GM21360 (cell line): Measurements from ENCODE around the gene ITPKB.
"Not testable (repeated sequence)": the region's sequence is repeated elsewhere in the genome, so short reads cannot be mapped to it uniquely, and the experiment has no call there.

ENCODE experiments used
- ATAC-seq: cut with Tn5 transposase; IDR thresholded peaks from one replicate; pipeline ENCODE4 v1.9.1; 2021; ENCODE audit warnings: mild to moderate bottlenecking, moderate library complexity; ENCODE audit not compliant: unreplicated experiment

Gene ITPKB

DNA sequence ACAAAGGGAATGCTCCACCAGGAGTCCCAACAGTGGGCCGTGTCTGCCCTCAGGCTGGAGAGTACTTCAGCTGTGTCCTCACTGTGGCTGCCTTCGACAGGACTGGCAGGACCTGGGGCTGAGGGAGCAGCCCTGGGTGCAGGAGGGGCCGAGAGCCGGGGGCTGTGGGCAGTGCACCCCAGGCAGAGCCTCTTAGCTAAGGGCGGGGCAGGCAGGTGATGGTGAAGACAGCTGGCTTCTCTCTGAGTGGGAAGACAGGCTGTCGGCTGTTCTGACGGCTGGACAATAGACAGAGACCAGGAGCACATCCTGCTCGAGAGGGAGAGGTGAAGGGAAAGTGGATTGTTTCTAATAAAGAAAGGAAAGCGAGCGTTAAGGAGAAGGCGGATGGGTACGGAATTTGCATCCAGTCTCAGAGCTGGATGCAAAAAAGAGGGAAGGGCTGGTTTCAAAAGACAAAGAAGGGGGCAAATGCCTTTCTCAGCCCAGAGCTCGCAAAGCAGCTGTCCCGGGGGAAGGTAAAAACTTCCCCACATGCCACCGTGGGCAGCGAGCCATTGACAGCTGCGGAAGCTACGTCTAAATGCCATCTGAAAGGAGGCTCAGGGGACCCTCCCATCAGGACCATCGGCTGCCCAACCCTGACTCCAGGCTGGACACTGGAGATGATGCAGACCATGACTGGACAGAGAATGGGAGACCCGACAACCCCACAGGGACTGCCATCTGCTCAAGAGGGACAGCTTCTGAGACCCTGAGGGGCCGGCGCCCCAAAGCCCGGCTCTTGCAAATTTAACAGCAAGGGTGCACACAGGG, 98.6 kb downstream of the ITPKB start:
- ATAC-seq: no peak

DNA sequence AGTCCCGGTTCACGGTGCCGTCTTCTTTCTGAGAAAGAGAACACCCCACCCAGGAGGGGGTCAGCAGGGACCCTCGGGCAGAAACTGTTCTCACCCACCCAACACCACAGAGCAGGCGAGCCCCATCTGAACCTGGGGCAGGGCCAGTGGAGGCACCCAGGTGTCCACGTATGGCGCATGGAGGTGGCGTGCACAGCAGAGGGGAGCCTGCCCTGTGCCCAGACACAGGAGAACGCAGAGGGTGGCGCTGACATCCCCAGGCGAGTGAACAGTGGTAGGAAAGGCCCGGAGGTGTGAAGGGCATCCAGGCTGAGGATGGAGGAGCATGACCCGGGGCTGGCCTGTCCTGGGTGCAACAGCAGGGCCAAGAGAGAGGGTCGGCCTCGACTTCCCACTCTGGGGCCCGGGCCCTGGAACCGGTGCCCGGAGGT, 99.4 kb downstream of the ITPKB start:
- ATAC-seq: no peak

GRCh38 chr1:226639206-226639605, 99.9 kb downstream of the ITPKB start:
- ATAC-seq: not testable (repeated sequence)

- ATAC-seq: no peak
These were observed 100.5 kb downstream of the ITPKB start for GRCh38 chr1:226638608-226639007.

- ATAC-seq: no peak
These were observed 101.0 kb downstream of the ITPKB start for GRCh38 chr1:226638001-226638601.

DNA sequence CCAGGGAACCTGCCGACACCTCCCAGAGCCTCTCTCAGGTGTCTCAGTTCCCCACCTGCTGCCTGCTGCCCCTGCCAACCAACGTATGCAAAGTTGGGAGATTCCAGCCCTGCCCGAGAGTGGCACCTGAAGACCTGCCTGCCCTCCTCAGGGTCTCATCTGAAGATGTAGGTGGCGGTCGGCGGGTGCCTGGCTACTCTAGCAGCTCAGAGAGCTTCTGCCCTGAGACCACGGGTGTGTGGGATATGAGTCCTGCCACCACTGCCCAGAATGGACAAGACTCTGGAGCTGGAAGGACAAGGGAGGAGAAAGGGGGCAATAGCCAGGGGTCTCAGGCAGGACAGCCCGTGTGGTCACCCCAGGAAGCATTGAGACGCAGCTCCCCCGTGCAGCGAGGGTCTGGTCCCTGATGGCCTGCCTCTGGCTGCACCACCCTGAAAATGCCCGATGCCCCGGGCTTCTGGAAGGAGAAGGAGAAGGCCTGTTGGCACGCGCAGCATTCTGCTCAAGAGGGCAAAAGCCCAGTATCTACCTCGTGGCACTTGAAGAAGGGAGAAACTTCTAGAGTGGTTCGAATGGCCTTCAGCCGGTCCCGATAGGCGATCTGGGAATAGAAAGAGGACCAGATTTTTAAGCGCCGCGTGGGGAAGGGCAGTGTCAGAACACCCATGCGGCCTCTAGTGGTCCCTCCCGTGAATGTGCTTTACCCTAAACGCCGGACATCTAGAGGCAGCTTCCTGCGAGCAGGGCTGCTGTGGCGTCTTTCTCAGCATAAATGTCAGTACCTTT, 101.7 kb downstream of the ITPKB start:
- ATAC-seq: no peak

GRCh38 chr1:226636847-226637096, 102.3 kb downstream of the ITPKB start:
- no peak for ATAC-seq

GRCh38 chr1:226635456-226635941, 103.6 kb downstream of the ITPKB start:
- no peak for ATAC-seq

DNA sequence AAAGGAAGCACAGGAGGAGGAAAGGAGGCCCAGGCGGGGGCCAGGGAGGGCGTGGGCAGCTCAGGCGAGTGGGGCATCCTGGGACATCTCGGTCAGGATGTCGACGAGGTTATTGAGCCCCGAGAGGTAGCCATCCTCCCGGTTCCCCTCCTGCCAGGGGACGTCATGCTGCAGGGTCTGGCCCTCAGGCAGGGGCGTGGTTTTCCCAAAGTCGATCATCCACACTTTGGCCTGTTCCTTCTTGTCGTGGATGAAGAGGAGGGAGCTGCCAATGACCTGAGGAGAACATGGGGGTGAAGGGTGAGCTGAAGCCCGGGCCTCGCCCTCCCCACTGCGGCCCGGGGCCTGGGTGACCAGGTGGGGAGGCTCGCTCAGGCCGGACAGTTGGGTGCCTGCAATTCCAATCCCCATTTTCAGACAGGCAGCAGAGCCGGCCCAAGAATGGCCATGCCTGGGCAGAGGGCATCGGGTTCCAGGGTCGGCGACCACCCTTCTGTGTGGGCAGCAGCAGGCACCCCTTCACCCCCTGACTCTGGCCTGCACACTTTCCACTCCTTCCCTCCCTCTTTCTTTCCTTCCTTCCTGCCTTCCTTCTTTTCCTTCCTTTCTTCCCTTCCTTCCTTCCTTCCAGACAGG, 104.4 kb downstream of the ITPKB start:
- no peak for ATAC-seq

DNA sequence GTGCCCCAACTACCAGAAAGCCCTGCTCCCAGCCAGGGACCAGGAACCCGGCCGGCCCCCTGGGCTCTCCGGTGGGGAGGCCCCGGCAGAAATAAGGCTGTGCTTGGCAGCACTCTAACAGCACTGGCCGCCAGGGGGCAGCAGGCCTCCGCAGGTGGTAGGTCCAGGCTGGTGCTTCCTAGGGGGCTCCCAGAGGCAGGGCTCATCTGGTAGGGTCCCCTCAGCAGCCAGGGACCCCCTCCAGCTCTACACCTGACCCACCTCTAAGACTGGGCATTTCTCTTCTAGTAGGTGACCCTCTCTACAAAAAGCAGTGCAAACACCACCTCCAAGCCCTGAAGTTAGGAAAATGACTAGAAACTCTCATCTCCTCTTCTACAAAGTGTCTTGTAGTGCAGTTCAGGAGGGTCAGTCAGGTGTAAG, 104.9 kb downstream of the ITPKB start:
- peak; percentile 63 for ATAC-seq

DNA sequence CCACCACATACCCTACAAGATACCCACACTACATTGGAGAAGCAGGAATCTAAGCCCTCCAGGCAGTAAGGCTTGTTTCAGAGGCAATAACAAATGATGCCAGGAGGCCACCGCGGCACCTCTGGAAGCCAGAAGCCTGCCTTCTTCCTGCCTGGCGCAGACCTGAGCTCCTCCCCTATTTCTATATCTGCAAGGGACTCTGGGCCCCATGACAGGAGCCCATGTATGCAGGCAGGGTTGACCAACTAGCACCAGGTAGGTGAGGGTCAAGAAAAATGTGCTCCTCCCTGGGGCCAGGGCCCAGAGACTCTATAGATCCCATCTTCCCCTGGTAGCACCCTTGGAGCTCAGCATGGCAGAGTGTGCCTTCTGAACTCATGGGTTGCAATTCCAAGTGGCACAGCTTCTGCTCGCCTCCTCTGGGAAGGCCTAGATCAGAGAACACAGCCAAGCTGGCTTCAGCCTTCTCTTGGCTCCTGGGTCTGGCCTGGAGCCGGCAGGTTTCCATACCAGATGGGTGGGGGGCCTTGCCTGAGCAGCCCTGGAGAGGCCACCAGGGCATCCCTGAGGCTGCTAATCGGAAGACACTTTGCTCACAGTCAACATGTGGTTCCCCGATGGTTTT, 105.4 kb downstream of the ITPKB start:
- no peak for ATAC-seq

DNA sequence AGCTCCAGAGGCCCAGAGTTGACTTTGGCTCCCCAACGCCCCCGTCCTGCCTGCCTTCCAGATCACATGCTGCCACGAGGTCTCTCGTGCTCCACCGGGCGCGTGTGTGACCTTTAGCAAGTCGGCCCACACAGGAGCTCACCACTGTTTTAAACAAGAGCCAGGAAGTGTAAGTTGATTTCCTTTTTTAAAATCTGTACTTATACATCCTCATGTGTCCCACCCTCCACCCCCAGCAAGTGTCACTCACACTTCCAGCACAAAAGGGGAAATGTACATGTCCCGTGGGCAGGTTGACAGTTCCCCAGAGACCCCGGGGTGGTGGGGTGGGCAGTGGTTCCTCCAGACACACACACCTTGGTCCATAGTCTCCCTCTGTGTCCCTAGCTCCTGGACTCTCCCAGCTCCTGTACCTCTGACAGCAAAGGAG, 106.1 kb downstream of the ITPKB start:
- ATAC-seq: no peak

GRCh38 chr1:226632169-226632879, 106.8 kb downstream of the ITPKB start:
- ATAC-seq: no peak

- ATAC-seq: no peak
These were observed 107.7 kb downstream of the ITPKB start for GRCh38 chr1:226631229-226632000.

DNA sequence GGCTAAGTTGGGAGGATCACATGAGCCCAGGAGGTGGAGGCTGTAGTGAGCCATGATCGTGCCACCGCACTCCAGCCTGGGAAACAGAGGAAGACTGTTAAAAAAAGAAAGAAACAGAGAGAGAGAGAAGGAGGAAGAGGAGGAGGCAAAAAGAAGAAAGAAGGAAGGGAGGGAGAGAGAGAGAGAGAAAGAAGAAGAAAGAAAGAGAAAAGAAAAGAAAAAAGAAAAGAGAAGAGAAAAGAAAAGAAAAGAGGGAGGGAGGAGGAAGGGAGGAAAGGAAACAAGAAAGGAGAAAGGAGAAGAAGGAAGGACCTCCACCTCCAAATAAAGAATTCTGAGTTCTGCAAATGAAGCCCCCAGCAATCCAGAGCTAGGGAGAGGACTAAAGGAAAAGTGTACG, 108.5 kb downstream of the ITPKB start:
- ATAC-seq: no peak

DNA sequence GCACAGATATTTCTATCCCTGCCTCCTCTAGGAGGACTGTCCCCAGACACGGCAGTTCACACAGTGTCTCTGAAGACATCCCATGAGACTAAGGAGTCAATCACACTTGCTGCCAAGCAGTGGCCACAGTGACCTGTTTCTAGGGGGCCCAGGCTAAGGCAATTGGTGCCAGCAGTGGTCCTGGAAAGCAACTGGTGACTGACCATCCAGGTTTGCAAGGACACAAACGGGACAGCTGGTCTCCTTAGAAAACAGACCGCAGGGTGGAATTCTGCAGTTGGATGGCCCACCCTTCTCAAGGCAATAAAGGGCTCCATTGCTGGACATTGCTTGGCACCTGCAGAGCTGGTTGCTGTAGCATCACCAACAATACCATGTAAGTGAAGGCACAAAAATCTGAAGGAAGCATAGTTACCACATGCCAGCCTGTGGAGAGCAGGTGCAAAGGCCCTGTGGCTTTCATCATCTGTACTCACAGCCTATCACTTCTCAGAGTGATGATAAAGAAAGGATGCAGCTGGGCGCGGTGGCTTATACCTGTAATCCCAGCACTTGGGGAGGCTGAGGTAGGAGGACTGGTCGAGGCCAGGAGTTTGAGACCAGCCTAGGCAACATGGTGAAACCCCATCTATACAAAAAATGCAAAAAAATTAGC, 109.1 kb downstream of the ITPKB start:
- no peak for ATAC-seq

DNA sequence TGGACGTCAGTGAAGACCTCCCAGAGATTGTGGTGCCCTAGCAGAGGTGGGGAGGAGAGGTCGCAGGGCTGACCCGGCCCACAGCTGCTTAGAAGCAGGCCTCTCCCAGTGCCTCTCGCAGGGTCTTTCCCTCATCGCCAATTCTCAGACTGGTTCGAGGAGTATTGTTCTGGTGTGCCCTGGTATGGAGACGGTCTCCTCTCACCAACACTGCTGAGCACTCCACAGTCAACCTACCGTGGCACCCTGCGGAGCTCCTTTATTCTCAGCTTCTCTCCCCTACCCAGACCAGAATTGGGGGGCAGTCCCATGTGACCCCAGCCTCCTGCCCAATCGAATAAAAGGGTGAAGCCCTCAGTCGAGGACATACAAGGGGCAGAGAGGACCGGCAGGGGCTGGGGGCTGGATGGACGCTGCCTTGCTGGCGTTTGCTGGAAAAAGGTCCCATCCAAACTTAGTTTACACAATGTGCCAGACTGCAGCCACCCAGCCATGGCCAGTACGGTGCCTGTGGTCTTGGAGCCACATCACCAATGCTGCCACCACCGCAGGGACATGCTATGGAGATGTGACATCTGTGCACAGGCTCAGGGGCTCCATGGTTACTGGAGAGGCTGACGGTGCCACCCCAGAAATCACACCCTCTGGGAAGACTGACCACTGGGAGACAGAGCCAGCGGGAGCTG, 109.7 kb downstream of the ITPKB start:
- ATAC-seq: no peak

DNA sequence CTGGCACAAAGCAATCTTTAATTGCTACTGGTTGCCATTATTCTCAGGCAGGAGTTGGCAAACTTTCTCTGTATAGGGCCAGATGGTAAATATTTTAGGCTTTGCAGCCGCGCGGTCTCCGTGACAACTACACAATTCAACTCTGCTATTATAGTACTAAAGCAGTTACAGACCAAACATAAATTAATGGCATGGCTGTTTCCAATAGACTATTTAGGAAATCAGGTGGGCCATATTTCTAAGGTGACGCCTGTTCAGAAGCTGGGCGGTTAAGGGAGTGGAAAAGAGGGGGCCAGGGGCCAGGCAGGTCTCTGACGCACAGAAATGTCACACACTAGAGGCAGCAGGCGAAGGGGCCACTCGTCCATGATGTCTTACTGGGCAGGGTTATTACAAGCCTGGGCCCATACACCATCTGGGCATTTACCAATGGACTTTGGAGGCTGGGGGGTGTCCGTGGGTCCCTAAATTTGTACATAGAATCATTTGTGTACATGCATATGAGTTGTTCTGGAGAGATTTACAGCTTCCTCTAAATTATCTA, 110.4 kb downstream of the ITPKB start:
- no peak for ATAC-seq
